Natural killer cell (primary cell): ENCODE measurements around the gene NMNAT2. TPM values are rescaled to one million over a fixed set of nuclear protein-coding genes. Genes with fewer than 3 reads are reported as not detected.

Experiments
- ATAC-seq, 3 donors: fragments of 150-1000 bp in 2 of 3; fragments of 200-7000 bp in 1 of 3; cut with Tn5 transposase; 1 replicate in 1 of 3; 2 replicates in 2 of 3; pipeline ENCODE4 v1.10.0; 2021; ENCODE audit warnings: mild to moderate bottlenecking in 2 of 3, moderate library complexity in 2 of 3
- DNase-seq, 2 donors: peaks; one replicate each; pipeline versions ENCODE4 v3.0.0 to v3.0.0-alpha.2; 2013 to 2021; ENCODE audit warnings: mixed read lengths in 1 of 2
- H3K27ac ChIP-seq: one replicate; pipeline ENCODE4 v1.5.1; 2013; ENCODE audit warnings: mild to moderate bottlenecking, low read length
- H3K27me3 ChIP-seq: one replicate; pipeline ENCODE4 v1.6.1; 2013; ENCODE audit warnings: low read length; ENCODE audit not compliant: control insufficient read depth, insufficient read depth
- H3K36me3 ChIP-seq: one replicate; pipeline ENCODE4 v1.6.1; 2013; ENCODE audit warnings: low read length; ENCODE audit not compliant: control insufficient read depth, insufficient read depth
- H3K4me1 ChIP-seq: one replicate; pipeline ENCODE4 v1.6.1; 2013; ENCODE audit warnings: low read length; ENCODE audit not compliant: control insufficient read depth, insufficient read depth
- H3K4me3 ChIP-seq: one replicate; pipeline ENCODE4 v1.5.1; 2013; ENCODE audit warnings: low read length
- H3K9me3 ChIP-seq: one replicate; pipeline ENCODE4 v1.6.1; 2013; ENCODE audit warnings: low read length; ENCODE audit not compliant: control insufficient read depth, insufficient read depth
- H3K27ac Mint-ChIP-seq, 2 donors: one replicate each; pipeline ENCODE4 v1.8.0; 2022; ENCODE audit warnings: mild to moderate bottlenecking in 2 of 2, mixed read lengths in 2 of 2, moderate library complexity in 1 of 2
- H3K27me3 Mint-ChIP-seq, 2 donors: one replicate each; pipeline ENCODE4 v1.8.0; 2022; ENCODE audit warnings: low read depth in 2 of 2, mixed read lengths in 2 of 2
- H3K36me3 Mint-ChIP-seq: one replicate; pipeline ENCODE4 v1.8.0; 2022; ENCODE audit warnings: mixed read lengths
- H3K4me1 Mint-ChIP-seq, 2 donors: one replicate each; pipeline ENCODE4 v1.8.0; 2022; ENCODE audit warnings: mixed read lengths in 2 of 2
- H3K4me3 Mint-ChIP-seq: one replicate; pipeline ENCODE4 v1.8.0; 2022; ENCODE audit warnings: mild to moderate bottlenecking, moderate library complexity, mixed read lengths
- H3K9me3 Mint-ChIP-seq, 2 donors: one replicate each; pipeline ENCODE4 v1.8.0; 2022; ENCODE audit warnings: mixed read lengths in 2 of 2
- WGBS: methylation state at CpG from one replicate; pipeline ENCODE4 v1.1.7; 2013; ENCODE audit warnings: missing lambda C conversion rate; ENCODE audit not compliant: insufficient coverage; 5-methylcytosine and 5-hydroxymethylcytosine counted together
- intact Hi-C: fragments of 100-400 bp; cut with micrococcal nuclease; formaldehyde crosslinking; loops from one replicate; pipeline ENCODE4 v1.14.2; 2022
- total RNA-seq, 4 donors: library from RNA; stranded (reverse); fragments of 120-200 nt in 1 of 4; gene quantifications; one replicate each; pipeline versions ENCODE4 v1.2.3 to v1.2.4, GENCODE V29; 2013 to 2022
- TF ChIP-seq, protein P1 (sequence below): fragments of 200-600 bp; IDR thresholded peaks from one replicate; pipeline ENCODE4 v1.8.0; 2022; ENCODE audit warnings: antibody characterized with exemption

The NMNAT2 gene
- total RNA-seq, 3 donors from 2014 or later (not counting 1 experiment from before 2014, with no cell fraction given), result not detected

DNA sequence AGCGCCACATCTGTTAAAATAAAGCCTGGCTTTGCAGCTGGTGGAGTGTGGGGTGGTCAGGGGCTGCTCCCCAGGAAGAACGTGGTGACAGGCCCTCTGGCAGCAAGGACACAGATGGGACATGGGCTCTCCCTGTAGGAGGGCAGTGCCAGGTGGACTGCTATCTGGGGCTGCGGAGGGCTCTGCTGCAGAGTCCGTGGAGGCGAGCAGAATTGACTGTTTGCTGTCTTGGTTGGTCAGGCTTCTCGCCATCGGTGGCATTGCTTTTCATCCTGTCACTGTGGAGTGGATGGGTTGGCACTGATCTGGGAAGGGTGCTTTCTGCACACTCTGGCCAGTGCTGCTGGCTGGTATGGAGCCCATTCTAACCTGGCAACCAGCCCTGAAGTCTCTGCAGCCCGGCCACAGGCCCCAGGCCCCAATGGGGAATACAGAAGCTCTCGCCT lies 129.1 kb downstream of the NMNAT2 start:
- no peak overlapping the region for H3K4me3 Mint-ChIP-seq
- no peak overlapping the region for H3K27ac Mint-ChIP-seq
- intact Hi-C loops, result no loop called here
- Histone ChIP-seq H3K36me3 (no peaks in the 10 kb centered on the region), H3K9me3 (no peaks in the 10 kb centered on the region), H3K4me1 (no peaks in the 10 kb centered on the region), H3K27ac (no peak overlapping the region), H3K4me3 (no peak overlapping the region), H3K27me3 (no peaks in the 10 kb centered on the region)
- TF ChIP-seq, protein P1, sequence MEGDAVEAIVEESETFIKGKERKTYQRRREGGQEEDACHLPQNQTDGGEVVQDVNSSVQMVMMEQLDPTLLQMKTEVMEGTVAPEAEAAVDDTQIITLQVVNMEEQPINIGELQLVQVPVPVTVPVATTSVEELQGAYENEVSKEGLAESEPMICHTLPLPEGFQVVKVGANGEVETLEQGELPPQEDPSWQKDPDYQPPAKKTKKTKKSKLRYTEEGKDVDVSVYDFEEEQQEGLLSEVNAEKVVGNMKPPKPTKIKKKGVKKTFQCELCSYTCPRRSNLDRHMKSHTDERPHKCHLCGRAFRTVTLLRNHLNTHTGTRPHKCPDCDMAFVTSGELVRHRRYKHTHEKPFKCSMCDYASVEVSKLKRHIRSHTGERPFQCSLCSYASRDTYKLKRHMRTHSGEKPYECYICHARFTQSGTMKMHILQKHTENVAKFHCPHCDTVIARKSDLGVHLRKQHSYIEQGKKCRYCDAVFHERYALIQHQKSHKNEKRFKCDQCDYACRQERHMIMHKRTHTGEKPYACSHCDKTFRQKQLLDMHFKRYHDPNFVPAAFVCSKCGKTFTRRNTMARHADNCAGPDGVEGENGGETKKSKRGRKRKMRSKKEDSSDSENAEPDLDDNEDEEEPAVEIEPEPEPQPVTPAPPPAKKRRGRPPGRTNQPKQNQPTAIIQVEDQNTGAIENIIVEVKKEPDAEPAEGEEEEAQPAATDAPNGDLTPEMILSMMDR, result no peak
- H3K4me1 Mint-ChIP-seq, result no peaks in the 10 kb centered on the region
- ATAC-seq, result no peak
- no peak for DNase-seq
- 93% methylated on average over 9 of the region's 9 CpGs for WGBS
- no peaks in the 10 kb centered on the region for H3K36me3 Mint-ChIP-seq
- H3K27me3 Mint-ChIP-seq, result peaks cover 5 to 13% of the 10 kb centered on the region in 2 donors
- H3K9me3 Mint-ChIP-seq, result no peaks in the 10 kb centered on the region

DNA sequence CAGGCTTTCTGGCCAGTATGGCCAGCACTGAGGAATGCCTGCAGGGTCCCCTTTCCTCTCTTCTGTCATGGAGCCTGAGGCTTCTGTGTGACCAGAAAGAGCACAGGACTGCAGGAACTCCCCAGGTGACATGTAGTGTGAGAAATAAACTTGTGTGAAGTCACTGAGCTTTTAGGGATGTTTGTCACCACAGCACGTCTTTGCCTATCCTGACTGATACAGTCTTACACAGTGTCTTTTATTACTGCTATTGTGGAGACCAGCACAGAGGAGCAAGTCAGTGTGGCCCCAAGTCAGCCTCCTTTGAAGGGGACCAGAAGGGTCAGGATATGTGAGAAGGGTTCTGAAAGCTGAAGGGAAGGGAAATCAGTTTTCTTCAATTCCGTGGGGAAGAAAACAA lies 129.6 kb downstream of the NMNAT2 start:
- ATAC-seq (no peak), DNase-seq (no peak)
- Mint-ChIP-seq H3K4me3 (no peak overlapping the region), H3K27me3 (peaks cover 5 to 13% of the 10 kb centered on the region in 2 donors), H3K4me1 (no peaks in the 10 kb centered on the region), H3K9me3 (no peaks in the 10 kb centered on the region), H3K27ac (no peak overlapping the region), H3K36me3 (no peaks in the 10 kb centered on the region)
- Histone ChIP-seq H3K9me3 (no peaks in the 10 kb centered on the region), H3K27ac (no peak overlapping the region), H3K4me1 (no peaks in the 10 kb centered on the region), H3K36me3 (no peaks in the 10 kb centered on the region), H3K4me3 (no peak overlapping the region), H3K27me3 (no peaks in the 10 kb centered on the region)
- TF ChIP-seq, protein P1, result no peak
- intact Hi-C loops, result no loop called here
- WGBS, result 100% methylated on average over 2 of the region's 2 CpGs

DNA sequence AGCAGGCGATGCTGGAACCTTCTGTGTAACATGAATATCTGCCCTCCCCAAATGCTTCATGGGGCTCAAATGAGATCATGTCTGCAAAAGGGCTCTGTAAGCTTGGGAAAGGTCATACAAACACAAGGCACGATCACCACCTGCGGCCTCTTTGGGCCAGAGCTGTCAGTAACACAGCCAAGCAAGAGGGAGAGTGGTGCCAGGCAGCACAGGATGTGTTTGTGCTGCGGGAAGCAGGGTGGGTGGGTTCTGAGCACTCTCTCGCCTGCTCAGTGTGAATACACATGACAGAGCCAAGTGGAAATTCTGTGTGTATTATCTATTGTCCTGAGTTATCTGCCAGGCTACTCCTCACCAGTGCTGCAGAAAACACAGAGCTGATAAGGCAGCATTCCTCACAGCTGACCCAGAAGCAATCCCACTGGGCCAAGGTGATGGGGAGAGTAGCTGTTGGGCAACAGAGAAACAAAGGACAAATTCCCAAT lies 130.9 kb downstream of the NMNAT2 start:
- Mint-ChIP-seq H3K4me3 (no peak overlapping the region), H3K9me3 (no peaks in the 10 kb centered on the region), H3K4me1 (no peaks in the 10 kb centered on the region), H3K27ac (no peak overlapping the region), H3K27me3 (peaks cover 5 to 13% of the 10 kb centered on the region in 2 donors), H3K36me3 (no peaks in the 10 kb centered on the region)
- no peak for ATAC-seq
- intact Hi-C loops, result no loop called here
- Histone ChIP-seq H3K4me3 (no peak overlapping the region), H3K9me3 (no peaks in the 10 kb centered on the region), H3K27ac (no peak overlapping the region), H3K36me3 (no peaks in the 10 kb centered on the region), H3K27me3 (no peaks in the 10 kb centered on the region), H3K4me1 (no peaks in the 10 kb centered on the region)
- whole genome bisulfite sequencing, result 80% methylated on average over 5 of the region's 5 CpGs
- no peak for DNase-seq
- TF ChIP-seq, protein P1, result no peak

DNA sequence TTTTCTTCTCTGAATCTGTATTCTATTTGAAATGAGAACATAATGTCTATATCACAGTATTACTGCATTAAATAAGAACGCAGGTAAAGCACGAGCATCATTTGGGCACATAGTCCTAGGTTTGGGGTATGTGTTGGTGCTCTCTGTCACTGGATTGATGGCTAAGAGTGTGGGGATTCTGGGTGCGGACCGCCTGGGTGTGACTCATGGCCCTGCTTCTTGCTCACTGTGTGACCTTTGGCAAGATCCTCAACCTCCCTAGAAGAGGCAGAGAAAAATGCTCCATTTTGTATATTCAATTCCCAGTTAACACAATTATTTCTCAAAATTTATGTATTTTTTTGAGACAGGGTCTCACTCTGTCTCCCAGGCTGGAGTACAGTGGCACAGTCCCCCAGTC lies 132.4 kb downstream of the NMNAT2 start:
- H3K4me1 Mint-ChIP-seq, result no peaks in the 10 kb centered on the region
- Histone ChIP-seq H3K9me3 (no peaks in the 10 kb centered on the region), H3K4me3 (no peak overlapping the region), H3K4me1 (no peaks in the 10 kb centered on the region), H3K36me3 (no peaks in the 10 kb centered on the region), H3K27ac (no peak overlapping the region), H3K27me3 (no peaks in the 10 kb centered on the region)
- DNase-seq, result no peak
- H3K27ac Mint-ChIP-seq, result no peak overlapping the region
- no peaks in the 10 kb centered on the region for H3K9me3 Mint-ChIP-seq
- intact Hi-C loops, result no loop called here
- TF ChIP-seq, protein P1, result no peak
- ATAC-seq, result no peak
- H3K4me3 Mint-ChIP-seq, result no peak overlapping the region
- no peaks in the 10 kb centered on the region for H3K36me3 Mint-ChIP-seq
- 85% methylated on average over 4 of the region's 4 CpGs for whole genome bisulfite sequencing
- peaks cover 5 to 13% of the 10 kb centered on the region in 2 donors for H3K27me3 Mint-ChIP-seq
